GM21526 (cell line): ENCODE results near the gene NFE2L1.
"Not testable (repeated sequence)": the region's sequence is repeated elsewhere in the genome, so short reads cannot be mapped to it uniquely, and the experiment has no call there.

Experiments used
- ATAC-seq: cut with Tn5 transposase; IDR thresholded peaks from one replicate; pipeline ENCODE4 v1.9.1; 2021; ENCODE audit warnings: moderate library complexity; ENCODE audit not compliant: unreplicated experiment, low FRiP score

The NFE2L1 gene, protein sequence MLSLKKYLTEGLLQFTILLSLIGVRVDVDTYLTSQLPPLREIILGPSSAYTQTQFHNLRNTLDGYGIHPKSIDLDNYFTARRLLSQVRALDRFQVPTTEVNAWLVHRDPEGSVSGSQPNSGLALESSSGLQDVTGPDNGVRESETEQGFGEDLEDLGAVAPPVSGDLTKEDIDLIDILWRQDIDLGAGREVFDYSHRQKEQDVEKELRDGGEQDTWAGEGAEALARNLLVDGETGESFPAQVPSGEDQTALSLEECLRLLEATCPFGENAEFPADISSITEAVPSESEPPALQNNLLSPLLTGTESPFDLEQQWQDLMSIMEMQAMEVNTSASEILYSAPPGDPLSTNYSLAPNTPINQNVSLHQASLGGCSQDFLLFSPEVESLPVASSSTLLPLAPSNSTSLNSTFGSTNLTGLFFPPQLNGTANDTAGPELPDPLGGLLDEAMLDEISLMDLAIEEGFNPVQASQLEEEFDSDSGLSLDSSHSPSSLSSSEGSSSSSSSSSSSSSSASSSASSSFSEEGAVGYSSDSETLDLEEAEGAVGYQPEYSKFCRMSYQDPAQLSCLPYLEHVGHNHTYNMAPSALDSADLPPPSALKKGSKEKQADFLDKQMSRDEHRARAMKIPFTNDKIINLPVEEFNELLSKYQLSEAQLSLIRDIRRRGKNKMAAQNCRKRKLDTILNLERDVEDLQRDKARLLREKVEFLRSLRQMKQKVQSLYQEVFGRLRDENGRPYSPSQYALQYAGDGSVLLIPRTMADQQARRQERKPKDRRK

GRCh38 chr17:48047741-48048383 is at the start of gene NFE2L1:
Gene NFE2L1 (plus strand): TSS chr17:48048359. CDS start chr17:48051119, 2,760 bp downstream.
- peak; percentile 82 for ATAC-seq

DNA sequence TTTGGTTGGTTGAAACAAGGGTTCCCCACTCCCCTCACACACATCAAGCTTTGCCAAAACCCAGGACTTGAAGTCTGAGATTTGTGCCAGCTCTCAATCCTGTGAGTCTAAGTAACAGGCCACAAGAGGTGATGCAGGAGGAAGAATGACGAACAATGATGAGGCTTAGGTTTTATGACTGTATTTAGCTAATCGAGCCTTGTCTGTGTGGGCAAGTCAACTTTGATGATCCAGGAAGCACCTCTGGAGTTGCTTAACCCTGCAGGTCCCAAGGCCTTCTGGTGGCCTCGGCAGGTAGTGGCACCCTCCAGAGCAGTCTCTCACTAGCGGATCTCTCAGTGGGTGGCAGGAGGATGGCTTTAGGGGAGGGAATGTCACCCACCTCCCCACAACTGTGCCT is 48.6 kb upstream of the NFE2L1 start:
- ATAC-seq, result no peak

DNA sequence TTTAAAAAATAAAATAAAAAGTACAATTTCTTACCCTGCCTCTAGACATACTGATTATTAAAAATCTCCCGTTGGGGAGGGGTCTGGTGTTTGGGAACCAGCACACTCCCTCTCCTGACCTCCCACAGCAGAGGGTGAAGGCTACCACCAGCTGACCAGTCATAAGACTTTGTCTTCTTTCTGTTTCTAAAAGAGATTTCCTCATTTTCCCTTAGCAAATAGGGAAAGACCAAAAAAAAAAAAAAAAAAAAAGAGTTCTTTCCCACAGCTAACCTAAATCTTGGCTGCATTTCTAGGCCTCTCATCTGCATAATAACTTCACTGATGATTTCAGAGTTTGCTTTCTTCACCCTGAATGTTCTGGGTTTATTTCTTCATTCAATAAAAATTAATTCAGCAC is 47.0 kb upstream of the NFE2L1 start:
- no peak for ATAC-seq

DNA sequence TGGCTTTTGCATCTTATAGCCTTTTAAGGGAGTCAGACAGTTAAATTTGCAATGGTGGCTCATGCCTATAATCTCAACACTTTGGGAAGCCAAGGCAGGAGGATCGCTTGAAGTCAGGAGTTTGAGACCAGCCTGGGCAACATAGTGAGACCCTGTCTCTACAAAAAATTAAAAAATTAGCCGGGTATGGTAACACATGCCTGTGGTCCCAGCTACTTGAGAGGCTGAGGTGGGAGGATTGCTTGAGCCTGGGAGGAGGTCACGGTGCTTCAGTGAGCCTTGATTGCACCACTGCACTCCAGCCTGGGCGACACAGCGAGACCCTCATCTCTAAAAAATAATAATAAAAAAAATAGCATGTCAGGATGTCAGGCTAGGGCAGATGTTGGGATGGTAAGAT is 46.5 kb upstream of the NFE2L1 start:
- ATAC-seq, result not testable (repeated sequence)

- no peak for ATAC-seq
Observed at GRCh38 chr17:48002266-48002915, 45.8 kb upstream of the NFE2L1 start.

GRCh38 chr17:48002916-48003416 is 45.2 kb upstream of the NFE2L1 start:
- ATAC-seq, result no peak

DNA sequence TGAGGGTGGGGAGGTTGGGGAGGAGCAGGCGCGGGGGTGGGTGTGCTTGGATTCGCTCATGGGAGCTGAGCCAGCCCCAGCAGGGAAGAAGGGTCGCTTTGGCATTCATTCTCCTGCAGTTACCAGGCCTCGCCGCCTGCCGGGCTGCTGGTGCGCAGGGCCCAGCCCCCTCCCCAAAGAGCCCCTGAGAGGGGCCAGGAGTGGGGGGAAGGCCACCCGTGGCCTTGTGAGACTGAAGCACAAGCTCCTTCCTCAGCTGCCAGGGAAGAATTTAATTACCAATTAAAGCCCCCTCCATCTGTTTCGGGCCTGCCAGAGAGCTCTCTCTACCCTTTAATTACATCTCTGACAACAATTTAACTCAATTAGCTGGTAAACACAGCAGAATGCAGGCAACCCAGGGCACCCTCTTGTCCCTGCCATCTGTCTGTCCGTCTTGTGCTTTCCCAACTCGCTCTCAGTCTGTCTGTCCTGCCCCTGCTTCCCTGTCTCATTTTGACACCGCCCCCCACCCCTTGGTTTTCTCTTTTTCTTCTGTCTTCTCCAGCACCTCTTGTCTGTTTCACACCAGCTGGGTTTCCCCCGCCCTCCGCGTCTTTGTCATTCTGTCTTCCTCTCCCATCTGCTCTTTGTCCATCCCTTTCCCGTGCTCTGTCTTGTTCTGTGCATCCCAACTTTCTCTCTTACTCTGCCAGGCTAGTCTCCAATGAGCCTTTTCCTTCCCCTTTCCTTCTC is 44.6 kb upstream of the NFE2L1 start:
- ATAC-seq, result no peak

- ATAC-seq, result no peak
Observed at GRCh38 chr17:48004983-48005382, 43.2 kb upstream of the NFE2L1 start.

- ATAC-seq, result no peak
Observed at GRCh38 chr17:48006936-48007709, 41.0 kb upstream of the NFE2L1 start.

DNA sequence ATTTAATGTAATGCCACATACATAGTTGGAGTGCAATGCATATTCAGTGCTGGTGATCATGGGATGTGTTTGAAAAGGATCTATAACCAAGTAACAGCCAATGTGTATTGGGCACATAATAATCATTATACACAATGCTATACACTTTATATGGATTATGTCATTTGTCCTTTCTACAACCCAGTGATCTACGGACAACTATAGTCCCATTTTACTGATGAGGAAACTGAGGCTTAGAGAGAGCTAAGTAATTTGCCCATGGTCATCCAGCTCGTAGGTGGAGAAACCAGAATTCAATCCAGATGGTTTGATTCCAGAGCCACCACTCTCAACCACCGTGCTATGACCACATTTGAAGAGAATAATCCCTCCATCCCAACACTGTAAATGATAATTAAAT is 38.0 kb upstream of the NFE2L1 start:
- ATAC-seq, result no peak

GRCh38 chr17:48011405-48012150 is 36.6 kb upstream of the NFE2L1 start:
- no peak for ATAC-seq

DNA sequence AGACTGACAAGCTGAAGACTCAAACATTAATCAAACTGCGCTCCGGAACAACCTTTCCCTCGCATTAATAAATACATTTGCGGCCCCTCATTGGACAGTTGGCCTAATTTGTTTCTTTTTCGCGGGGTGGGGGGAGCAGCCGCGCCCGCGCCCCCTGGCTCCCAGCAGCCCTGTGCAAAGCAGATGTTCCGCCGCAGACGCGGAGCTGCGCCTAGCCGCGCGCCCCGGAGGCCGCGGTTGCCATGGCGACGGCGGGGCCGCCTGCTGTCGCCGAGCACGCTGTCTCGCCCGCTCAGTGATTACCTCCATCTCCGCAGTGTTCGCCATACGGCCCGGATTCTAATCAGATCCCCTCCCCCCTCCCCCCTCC is 36.0 kb upstream of the NFE2L1 start:
- ATAC-seq, result no peak

DNA sequence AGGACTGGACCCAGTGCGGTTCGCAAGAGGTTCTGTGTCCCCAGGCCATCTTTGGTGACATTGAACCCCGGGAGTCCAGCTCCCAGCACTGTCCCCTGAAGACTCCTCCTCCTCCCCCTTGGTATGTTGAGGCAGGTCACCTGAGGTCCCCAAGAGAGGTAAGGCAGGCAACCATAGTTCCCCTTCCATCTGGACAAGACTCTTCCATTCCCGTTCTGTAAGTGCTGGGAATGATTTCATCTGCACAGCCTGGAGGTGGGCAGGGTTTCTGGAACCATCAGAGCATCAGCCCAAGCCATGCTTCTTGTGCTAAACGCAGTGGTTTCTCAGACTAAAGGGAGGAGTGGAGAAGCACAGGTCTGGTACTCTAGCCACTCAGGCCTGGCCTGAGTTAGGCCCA is 35.5 kb upstream of the NFE2L1 start:
- no peak for ATAC-seq

- no peak for ATAC-seq
Observed at GRCh38 chr17:48013876-48014594, 34.1 kb upstream of the NFE2L1 start.

DNA sequence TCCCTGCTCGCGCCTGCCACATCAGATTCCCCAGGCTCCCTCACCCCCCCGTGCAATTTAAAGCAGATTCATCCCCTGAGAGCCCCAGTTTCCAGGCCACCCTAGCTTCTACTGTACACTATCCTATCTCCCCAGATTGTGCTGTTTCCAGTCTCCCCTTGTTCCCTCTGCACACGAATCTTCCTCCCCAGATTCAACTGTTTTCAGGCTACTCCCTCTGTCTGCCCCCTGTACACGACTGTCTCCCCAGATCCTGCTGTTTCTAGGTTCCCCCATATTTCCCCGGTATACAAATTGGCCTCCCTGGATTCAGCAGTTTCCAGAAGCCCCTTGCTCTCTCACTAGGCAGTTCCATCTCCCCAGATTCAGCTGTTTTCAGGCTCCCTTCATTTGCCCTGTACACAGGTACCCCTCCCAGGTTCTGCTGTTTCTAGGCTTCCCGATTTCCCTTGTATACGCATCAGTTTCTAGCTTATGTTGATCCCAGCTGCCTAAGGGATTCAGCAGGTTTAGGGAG is 33.5 kb upstream of the NFE2L1 start:
- no peak for ATAC-seq

DNA sequence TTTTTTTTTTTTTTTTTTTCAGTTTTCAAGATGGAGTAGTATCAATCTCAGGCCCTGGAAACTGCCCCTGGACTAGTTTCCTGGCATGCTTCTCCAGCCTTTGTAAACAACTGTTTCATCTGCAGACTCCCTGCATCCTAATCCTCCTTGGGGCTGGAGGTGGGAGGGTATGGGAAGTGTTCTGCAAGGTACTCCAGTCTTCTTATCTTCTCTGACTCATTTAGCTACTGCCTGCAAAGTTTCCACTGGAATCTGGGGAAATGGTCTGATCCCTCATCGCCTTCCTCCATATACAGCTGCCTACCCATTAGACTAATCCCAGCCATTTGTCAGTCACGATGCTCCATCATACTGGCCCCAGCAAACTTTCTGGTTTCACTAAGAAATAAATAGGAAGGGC is 32.0 kb upstream of the NFE2L1 start:
- no peak for ATAC-seq

DNA sequence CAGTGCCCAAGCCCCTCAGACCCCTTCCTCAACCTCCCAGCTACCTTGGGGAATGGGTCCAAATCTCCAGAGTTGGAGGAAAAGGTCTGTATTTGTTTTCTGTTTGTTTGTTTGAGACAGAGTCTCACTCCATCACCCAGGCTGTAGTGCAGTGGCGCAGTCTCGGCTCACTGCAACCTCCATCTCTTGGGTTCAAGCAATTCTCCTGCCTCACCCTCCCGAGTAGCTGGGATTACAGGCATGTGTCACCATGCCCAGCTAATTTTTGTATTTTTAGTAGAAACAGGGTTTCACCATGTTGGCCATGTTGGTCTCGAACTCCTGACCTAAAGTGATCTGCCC is 30.4 kb upstream of the NFE2L1 start:
- not testable (repeated sequence) for ATAC-seq

- no peak for ATAC-seq
Observed at GRCh38 chr17:48021934-48022333, 26.2 kb upstream of the NFE2L1 start.
